ENCODE results near the gene CALHM2.
A peak's percentile ranks its signal among the peaks of the same experiment; 100 is the strongest.
"Not testable (repeated sequence)": the region's sequence is repeated elsewhere in the genome, so short reads cannot be mapped to it uniquely, and the experiment has no call there.

CALHM2 gene, protein sequence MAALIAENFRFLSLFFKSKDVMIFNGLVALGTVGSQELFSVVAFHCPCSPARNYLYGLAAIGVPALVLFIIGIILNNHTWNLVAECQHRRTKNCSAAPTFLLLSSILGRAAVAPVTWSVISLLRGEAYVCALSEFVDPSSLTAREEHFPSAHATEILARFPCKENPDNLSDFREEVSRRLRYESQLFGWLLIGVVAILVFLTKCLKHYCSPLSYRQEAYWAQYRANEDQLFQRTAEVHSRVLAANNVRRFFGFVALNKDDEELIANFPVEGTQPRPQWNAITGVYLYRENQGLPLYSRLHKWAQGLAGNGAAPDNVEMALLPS

DNA sequence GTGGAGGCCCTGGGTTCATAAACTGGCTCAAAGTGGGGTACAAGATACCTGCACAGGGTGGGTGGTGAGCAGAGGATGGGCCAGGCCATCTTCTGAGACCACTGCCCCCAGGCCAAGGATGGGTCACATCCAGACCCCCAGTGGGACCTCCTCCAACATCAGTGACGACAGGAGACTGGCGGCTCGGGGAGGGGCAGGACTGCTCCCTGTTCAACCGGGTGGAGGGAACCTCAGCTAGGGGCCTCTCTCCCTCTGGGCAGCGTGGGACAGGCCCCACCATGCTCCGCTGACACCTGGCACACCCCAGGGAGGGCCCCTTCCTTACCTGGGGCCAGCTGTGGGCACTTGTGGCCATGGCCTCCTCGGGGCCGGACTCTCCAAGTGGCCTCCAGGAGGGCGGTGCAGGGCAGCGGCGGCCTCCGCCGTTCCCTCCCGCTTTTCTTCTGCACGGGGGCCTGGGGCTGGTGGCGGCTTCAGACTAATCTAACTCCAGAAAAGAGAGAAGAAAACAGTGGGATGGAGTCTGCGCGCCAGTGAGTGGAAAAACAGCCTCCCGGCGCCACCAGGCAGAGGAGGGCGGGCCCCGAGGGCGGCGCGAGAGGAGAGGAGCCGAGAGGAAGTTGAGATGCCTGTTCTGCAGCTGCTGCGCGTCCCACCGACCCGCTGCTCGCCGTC, at the start of gene CALHM2:
CALHM2 (minus strand) TSS at position 540 of the 675 bp plus-strand sequence. CDS start 2,429 bp downstream, outside the sequence.
- peak; percentile 38 for DNase-seq

DNA sequence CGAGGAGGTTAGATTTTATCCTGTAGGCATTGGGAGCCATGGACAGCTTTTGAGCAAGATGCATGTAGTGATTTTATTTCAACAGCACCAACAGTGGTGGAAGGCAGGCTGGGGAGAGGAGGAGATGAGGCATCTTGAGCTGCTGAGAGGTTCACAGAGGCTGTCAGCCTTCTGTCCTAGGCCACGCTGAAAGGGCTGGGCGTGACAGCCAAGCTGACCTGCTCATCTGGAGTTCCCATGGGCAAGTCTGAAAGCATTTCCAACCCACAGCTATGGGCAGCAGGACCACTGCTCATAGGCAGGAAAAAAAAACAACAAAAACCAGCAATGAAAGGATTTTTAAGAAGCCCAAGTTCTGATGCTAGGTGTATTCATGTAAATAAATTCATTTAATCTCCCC, 49.0 kb upstream of the CALHM2 start:
- no peak for DNase-seq

DNA sequence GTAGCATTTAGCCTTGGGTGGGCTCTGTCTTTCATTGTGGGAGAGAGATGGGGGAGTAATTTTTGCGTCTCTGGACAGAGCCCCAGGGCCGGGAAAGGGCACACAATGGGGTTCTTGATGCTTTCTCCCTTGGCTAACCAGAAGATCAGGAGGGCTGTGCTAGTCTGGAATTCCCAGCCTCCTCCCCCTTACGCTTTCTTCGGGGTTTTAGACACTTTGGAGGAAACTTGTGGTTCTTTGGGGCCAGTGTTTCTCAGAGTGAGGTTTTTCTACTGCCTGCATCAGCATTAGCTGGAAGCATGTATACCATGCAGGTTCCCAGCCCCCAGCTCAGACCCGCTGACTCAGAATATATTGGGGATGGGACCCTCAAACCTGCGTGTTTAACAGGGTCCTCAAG, 48.3 kb upstream of the CALHM2 start:
- no peak for DNase-seq

DNA sequence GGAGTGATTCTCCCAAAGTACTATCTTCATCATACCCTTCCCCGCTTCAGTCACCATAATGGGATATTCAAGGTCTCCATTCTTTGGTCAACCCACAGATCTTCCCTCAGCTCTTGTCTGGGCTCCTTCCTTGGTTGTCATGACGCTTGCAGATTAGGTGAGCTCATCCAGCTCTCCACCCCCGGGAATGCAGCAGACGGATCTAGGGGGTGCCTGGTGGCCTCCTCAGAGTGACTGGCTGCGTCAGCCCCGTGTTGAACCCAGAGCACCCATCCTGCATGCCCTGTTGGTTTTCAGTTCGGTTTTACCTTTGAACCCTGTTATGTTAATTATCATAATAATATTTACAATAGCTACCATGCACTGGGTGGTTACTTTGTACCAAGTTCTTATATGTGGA, 47.7 kb upstream of the CALHM2 start:
- no peak for DNase-seq

DNA sequence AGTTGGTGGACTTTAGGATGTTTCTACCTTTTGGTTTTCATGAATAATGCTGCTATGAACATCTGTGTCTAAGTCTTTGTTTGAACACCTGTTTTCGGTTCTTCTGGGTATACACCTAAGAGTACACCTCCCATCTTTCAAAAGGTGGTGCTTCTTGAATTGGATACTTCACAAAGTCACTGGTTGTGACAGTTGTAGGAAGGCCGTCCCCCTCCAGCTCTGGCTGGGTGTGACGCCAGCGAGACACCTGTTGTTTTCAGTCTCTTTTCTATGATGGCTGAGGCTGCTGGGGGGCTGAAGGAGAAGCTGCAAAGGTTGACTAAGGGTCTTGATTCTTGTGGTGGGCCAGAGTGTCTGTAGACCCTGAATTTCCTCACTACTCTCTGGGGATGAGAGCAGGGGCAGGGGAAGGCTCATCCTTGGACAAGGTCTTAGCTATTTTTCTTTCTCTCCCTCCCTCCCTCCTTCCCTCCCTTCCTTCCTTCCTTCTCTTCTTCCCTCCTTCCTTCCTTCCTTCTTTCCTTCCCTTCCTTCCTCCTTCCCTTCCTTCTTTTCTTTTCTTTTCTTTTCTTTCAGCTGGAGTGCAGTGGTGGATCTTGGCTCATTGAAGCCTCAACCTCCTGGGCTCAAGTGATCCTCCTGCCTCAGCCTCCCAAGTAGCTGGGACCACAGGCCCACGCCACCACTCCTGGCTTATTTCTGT, 46.9 kb upstream of the CALHM2 start:
- DNase-seq: no peak

DNA sequence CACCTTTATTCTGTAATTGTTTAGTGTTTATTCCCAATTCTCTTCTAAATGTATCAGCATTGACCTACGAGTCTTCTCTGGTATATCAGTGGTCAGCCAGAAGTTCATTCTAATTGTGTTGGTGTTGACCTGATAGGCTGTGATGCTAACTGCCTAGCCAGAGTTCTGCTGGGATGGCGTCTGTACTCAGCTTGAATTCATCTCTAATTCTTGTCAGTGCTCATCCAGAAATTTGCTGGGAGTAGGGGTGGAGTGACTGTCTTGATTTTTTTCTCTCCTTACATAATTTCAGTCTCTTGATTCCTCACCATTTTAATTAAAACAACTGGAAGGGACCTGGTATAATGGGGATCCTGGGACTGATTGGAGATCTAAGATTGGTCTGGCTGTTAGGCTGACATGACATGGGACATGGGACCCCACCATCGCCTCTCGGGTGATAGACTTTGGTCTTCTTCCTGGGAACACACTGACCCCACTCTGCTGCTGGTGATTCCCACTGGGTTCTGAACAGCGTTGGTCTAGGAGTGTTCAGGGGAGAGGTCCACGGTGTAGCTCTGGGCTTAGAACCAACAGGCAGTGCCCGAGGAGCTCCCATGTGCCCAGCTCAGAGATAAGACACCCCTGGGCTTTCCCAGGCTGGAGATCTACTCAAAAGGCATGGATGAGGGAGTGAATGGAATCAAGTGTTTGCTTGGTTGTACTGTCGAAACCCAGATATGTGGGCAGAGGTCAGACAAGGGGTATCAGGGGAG, 45.2 kb upstream of the CALHM2 start:
- DNase-seq: no peak

DNA sequence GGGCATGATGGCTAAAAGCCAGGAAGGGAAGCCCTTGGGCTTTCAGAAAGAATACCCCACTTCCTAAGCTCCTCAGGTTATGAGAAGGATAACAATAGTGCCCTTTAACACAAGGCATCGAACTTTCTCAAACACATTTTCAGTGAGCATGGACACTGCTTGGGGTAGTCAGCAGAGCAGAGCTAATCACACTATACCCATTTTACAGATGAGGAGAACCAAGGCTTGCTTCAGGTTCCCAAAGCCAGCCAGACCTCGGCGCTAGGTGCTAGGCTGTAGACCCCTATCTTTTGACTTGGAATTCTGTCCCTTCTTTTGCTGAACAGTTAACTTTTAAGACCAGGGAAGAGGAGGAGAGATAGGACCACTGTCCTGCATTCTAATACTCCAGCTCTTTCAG, 43.2 kb upstream of the CALHM2 start:
- no peak for DNase-seq

DNA sequence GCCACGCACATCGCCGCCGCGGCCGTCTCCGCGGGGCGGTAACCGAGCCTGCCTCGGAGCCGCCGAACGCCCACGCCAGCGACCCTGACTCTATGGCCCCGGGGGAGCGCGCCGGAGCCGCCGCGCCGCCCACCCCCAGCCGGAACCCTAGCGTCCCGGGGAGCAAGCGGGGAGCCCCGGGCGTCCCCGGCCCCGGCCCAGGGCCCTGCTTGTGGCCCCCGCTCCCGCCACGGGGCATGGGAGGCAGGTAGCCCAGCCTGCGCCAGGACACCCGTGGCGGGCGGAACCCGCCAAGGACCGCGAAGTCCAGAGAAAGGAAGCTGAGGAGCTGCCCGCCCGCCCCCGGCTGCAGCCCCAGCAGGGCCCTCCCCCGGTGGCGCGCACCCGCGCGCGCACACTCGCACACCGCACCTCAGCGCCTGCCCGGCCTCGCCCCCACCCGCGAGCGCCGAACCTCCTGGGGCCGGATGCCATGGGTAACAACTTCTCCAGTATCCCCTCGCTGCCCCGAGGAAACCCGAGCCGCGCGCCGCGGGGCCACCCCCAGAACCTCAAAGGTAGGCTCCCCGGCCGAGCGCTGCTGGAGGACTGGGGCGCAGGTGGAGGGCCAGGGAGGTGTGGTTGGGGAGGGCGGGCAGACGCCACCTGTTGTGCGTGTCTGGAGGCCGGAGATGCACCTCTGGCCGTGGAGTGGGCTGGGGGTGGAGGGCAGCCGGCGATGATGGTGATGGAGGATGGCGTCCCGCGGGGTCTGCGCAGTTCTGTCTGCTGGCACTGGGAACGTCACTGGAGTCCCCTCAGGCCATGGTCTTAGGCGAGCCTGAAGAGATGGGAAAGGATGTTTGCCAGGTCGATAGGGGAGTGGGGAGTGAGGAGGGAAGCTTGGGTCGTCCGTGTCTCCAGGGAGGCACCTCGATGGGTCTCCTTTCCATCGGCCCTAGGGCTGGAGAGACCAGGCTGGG, 42.0 kb upstream of the CALHM2 start:
- DNase-seq: no peak

DNA sequence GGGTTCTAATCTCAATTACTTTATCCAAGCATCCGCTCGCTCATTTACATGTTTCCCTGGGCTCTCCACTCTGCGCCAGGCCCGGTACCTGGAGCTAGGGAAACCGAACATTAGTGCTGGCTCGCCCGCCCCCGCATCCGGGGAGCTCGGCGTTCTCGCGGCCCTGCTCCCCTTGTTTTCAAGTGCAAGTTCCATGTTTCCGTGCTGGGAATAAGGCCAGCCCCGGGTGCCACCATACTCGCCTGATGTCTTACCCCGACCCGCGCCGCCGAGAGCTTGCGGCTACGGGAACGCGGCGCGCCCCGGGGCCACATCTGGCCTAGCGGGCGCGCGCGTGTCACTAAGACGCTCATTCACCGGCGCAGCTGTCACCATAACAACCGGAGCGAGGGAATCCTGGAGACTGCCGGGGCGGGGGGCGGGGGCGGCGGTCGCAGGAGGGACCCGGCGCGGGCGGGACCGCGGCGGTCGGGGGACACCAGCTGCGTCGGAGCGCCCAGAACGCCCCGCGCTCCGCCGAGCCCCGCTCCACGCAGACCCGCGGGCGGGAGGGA, 41.3 kb upstream of the CALHM2 start, which contains the start of gene NEURL1:
NEURL1 (plus strand) TSS at position 344 of the 554 bp plus-strand sequence. CDS start 683 bp downstream, outside the sequence.
- no peak for DNase-seq

DNA sequence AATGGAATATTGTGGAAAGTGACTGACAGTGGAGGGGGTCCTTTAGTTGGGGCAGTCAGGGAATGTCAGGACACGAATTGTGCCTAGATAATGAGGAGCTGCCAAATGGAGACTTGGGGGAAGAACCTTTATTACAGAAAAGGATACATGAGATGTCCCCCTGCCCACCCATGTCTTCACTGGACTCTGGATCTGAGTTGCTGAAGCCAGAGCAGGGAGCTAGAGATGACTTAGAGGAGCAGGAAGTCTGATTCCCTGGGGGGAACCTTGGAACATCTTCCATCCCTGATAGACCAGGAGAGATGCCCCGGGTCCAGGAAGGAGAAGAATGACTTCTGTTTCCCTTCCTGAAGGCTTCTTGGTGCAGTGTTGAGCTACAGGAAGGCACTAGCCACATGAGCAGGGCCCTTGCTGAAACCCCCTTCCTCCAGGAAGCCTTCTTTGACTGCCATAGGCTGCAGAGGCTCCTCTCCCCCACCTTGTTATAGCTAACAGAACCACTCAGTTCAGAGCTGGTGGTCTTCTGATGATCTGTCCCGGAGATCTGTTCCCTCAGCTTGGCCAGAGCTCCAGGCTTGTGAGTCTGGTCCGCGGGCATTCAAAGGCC, 40.6 kb upstream of the CALHM2 start:
- no peak for DNase-seq

DNA sequence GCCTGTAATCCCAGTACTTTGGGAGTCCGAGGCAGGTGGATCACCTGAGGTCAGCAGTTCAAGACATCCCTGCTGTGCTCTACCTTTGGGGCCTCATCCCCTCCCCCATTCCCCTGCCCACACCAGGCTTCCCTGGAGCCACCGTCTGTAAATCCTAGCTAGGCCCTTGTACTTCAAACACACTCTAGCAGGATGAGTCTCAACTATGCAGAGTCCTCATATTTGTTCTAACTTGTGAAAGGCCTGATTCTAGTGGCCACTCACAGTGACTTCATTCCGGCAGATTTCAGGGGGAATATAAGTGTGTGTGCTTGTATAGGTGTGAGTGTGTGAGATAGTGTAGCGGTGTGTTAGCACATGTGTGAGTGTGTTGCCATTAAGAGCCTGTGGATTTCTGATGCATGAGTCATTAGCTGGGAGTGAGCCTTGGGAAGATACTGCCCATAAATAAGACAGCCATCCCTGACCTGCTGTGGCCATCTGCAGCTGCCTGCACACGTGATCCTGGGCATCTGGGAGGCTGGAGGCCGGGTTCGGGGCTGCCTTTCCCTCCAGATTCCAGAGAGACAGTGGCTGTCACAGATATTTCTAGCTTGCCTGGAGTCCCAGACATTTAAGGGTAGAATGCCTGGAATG, 39.7 kb upstream of the CALHM2 start:
- DNase-seq: no peak

DNA sequence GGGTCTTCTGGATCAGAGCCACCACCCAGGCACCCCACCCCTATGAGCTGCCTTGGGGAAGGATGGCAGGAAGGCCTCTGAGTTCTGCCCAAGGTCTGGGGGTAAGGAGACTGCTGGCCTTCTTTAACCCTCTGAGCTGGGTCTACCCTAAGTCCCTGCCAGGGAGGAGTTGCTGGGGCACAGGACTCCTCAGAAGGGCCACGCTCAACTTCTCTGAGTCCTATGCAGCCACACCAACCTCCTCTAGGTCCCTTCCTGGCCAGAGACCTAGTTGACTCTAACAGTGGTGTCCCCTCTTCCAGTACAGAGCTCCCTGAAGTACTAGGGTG, 38.8 kb upstream of the CALHM2 start:
- no peak for DNase-seq

DNA sequence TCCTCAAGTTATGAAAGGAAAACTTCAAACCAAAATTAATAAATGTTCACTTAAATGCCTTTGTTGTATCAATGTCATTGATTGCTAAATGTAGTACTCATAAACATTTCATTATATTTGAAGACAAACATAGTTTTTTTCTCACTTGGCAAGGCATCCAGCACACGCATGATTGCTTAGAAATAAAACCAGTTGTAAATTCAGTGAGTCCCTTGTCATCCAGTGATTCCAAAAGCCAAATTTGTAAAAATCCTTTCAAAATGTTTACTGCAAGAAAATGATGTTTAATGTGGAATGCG, 35.2 kb upstream of the CALHM2 start:
- DNase-seq: no peak

DNA sequence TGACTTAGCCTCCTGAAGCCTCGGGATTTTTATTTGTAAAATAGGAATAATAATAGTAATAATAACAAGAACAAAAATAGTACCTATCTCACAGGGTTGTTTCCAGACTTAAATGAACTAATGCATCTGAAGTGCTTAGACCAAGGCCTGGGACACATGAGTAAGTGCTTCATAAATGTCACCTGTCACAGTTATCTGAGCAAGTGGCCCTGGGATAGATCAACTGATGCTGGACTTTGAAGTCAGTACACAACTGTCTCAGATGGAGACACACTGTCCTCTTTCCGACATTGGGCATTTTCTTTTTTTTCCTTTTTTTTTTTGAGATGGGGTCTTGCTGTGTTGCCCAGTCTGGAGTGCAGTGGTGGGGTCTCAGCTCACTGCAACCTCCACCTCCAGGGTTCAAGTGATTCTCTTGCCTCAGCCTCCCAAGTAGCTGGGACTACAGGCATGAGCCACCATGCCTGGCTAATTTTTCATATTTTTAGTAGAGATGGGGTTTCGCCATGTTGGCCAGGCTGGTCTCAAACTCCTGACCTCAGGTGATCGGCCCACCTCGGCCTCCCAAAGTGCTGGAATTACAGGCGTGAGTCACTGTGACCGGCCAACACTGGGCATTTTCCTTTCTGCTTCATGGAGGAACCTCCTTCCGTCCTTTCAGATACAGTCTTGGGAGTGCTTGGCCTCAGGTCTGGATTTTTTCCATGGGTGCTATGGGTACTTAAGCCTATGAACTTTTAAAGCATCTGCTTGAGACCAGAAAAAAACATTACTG, 34.7 kb upstream of the CALHM2 start:
- not testable (repeated sequence) for DNase-seq

DNA sequence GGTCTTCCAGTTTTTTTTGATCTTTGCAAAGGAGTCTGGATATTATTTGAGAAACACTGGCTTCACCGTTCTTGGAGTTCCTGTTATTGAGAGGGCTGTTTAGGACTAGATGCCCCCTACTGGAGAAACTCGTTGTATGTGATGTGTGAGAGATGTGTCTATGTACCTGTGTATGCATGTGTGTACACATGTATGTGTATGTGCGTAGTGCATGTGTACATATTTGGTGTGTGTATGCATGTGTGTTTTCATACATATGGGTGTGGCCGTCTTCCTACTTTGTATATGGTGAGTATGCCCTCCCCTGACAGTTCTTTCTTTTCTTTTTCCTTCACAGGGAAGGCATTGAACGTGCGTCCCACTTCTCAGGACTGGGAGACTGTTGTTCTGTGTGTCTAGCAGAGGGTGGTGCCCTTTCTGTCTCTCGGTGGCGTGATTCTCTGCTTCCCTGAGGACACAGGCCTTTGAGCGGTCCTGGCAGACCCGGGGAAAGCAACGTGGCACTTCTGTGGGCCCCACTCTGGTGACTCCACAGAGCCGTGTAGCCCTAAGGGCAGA, 29.9 kb upstream of the CALHM2 start:
- DNase-seq: peak; percentile 78

DNA sequence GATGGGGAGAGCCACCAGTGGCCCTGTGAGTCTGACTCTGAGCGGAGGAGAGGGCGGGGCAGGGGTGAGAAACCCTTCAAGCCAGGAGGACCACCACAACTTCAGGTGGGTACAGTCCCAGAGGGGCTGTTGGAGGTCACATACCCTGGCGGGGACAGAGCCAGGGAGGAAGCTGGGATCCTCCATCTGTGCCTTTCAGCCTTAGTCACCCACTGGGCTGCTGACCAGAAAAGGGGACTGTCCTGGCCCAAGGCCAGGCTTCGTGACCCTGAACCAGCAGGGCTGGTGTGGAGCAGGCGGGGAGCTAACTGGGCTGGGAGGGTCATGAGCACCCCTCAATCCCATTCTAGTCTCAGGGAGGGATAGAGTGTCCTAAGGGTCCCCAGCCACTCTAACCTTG, 28.4 kb upstream of the CALHM2 start:
- no peak for DNase-seq

DNA sequence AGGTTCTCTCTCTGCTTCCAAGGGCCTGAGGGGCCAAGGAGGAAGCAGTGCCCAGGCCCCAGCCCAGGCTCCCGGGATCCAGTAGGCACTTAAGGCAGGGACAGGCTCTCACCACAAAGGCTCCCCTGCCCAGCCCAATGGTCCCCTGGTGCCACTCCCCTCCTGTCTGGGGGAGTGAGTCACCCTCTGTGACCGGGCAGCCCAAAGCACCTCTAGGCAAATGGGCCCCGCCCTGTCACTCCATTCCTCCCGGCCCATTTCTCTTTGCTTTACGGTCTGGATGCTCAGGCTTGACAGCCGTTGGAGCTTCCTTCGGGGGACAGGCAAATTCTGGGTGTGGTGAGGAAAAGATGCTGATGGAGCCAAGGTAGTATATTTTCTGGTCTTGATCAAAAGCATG, 27.0 kb upstream of the CALHM2 start, which contains the start of gene CALHM3:
CALHM3 (minus strand) TSS at position 106 of the 400 bp plus-strand sequence. CDS start 208 bp downstream, outside the sequence.
- DNase-seq: peak; percentile 7

DNA sequence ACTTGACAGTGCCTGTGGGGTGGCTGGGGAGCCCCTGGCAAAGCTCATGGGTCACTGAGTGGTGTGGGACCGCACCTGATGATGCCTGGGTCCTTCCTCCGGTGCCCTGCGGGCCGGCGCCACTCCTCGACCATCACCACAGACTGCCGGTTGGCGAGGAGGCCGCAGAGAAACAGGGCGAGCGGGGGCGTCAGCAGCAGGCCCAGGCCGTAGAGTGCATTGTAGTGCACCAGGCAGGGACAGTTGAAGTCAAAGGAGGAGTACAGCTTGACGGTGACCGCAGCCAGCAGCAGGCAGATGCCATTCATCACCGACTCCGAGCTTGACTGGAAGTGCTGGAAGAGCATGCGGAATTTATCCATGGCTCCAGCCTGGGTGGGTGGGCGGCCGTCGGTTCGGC, 26.5 kb upstream of the CALHM2 start:
- no peak for DNase-seq

DNA sequence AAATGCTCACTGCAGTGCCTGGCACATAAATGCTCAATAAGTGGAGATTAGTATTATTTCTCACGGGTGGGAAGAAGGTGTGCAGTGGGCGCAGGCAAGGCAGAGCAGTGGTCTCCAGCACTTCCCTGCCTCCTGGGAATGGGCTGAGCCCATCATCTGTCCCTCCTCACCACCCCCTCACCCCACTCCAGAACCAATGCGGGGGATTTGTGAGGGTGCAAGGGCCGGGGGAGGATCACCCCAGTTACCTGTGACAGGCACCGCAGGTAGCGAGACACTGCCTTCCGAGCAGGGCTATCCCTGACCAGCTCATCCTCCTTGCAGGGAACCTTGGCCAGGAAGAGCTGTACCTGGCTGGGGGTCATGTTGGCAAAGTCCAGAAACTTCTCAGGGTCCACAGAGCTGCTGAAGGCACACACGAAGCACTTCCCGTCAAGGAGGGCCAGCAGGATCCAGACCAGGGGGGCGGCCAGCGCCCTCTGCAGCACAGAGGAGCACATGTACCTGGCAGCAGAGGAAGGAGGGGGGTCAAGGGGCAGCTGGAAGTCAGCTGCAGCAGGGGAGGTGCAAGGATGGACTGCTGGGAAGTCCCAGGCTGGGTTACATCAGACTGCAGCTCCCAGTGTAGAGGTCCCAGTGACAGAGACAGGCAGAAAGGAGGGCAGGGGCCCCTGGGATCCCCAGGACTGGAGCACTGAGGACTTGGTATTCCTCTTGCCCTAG, 24.0 kb upstream of the CALHM2 start:
- DNase-seq: peak; percentile 6
